ENCODE measurements around the gene GPR162.
A peak's percentile ranks its signal among the peaks of the same experiment; 100 is the strongest.

Gene GPR162

DNA sequence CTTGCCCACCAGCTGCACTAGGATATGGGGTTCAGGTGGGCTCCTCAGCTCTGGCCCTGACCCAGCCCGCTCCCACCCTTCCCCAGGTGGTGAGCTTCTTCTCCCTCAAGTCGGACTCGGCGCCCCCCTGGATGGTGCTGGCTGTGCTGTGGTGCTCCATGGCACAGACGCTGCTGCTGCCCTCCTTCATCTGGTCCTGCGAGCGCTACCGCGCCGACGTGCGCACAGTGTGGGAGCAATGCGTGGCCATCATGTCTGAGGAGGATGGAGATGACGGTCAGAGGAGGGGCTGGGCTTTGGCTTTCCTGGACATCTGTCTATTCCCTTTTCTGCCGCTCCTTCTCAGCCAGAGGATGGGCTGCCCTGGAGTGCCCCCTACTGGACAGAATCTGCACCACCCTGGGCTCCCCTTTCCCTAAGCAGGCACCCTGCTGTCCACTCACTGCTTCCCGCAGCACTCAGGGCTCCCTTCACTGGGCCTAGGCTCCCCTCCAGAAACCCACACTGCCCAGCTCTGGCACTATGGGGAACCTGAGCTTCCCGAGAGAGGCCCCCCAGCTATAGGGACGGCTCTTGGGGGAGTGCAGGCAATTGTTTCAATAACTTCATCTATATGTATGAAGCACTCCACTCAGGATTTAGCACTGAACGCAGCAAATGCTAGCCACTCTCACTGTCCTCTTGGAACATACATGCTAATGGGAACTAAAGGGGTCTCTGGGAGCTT lies 3.9 kb downstream of the GPR162 start:
- H3K4me1 ChIP-seq (ENCODE audit: control insufficient read depth, low read length): peaks cover 31% of the 10 kb centered on the region
- H3K27me3 ChIP-seq (ENCODE audit: control insufficient read depth, low read length): peaks cover 91% of the 10 kb centered on the region
- no peaks in the 10 kb centered on the region for H3F3A ChIP-seq (ENCODE audit: control insufficient read depth, insufficient read depth)
- no peaks in the 10 kb centered on the region for H3K9me2 ChIP-seq (replicated peaks; ENCODE audit: control insufficient read depth, low read length)
- H3K79me2 ChIP-seq (ENCODE audit: control insufficient read depth, low read length): no peaks in the 10 kb centered on the region
- no peaks in the 10 kb centered on the region for H4K20me1 ChIP-seq (ENCODE audit: control insufficient read depth, insufficient read depth, low read depth, low read length)
- no peak overlapping the region for H3K4me2 ChIP-seq (ENCODE audit: low read length)
- H3K9me3 ChIP-seq (ENCODE audit: control insufficient read depth, insufficient read depth, low read length): no peaks in the 10 kb centered on the region
- H3K4me3 ChIP-seq (ENCODE audit: low read length): no peak overlapping the region
- no peak; the same call in 1 of the 2 replicates for TF ChIP-seq EZH2phosphoT487 (IDR thresholded peaks at IDR 0.05; ENCODE audit: borderline replicate concordance, low read length)
- TF ChIP-seq, protein P1, sequence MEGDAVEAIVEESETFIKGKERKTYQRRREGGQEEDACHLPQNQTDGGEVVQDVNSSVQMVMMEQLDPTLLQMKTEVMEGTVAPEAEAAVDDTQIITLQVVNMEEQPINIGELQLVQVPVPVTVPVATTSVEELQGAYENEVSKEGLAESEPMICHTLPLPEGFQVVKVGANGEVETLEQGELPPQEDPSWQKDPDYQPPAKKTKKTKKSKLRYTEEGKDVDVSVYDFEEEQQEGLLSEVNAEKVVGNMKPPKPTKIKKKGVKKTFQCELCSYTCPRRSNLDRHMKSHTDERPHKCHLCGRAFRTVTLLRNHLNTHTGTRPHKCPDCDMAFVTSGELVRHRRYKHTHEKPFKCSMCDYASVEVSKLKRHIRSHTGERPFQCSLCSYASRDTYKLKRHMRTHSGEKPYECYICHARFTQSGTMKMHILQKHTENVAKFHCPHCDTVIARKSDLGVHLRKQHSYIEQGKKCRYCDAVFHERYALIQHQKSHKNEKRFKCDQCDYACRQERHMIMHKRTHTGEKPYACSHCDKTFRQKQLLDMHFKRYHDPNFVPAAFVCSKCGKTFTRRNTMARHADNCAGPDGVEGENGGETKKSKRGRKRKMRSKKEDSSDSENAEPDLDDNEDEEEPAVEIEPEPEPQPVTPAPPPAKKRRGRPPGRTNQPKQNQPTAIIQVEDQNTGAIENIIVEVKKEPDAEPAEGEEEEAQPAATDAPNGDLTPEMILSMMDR (IDR thresholded peaks at IDR 0.05; ENCODE audit: low read depth, low read length, poor library complexity, severe bottlenecking): peak; percentile 88
- H3K36me3 ChIP-seq (ENCODE audit: control insufficient read depth, low read length): no peaks in the 10 kb centered on the region
- no peak overlapping the region for H3K27ac ChIP-seq (ENCODE audit: low read depth, low read length)

DNA sequence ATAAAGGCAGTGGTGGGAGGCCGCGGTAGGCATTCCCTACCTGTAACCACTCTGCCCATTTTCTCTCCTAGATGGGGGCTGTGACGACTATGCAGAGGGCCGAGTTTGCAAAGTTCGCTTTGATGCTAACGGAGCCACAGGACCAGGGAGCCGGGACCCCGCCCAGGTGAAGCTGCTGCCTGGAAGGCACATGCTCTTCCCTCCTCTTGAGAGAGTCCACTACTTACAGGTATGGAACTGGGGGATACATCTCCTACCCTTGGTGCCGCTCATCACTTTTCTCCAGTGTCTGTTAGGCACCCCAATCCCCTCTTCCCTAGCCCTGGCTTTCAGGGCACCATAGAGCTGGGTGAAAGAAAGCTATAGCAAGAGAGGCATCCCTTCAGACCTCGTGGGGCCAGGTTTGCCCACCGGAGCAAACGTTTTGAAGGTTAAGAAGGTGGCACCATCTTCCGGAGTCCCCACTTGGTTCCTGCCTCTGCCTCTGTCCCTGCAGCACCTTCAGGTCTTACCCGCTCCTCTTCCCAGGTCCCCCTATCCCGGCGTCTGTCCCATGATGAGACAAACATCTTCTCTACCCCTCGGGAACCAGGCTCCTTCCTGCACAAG lies 4.6 kb downstream of the GPR162 start:
- no peaks in the 10 kb centered on the region for H3K9me3 ChIP-seq (ENCODE audit: control insufficient read depth, insufficient read depth, low read length)
- H4K20me1 ChIP-seq (ENCODE audit: control insufficient read depth, insufficient read depth, low read depth, low read length): no peaks in the 10 kb centered on the region
- no peaks in the 10 kb centered on the region for H3K36me3 ChIP-seq (ENCODE audit: control insufficient read depth, low read length)
- no peak overlapping the region for H3K4me2 ChIP-seq (ENCODE audit: low read length)
- H3K9me2 ChIP-seq (replicated peaks; ENCODE audit: control insufficient read depth, low read length): no peaks in the 10 kb centered on the region
- no peak overlapping the region for H3K4me3 ChIP-seq (ENCODE audit: low read length)
- H3K27ac ChIP-seq (ENCODE audit: low read depth, low read length): no peak overlapping the region
- peaks cover 27% of the 10 kb centered on the region for H3K4me1 ChIP-seq (ENCODE audit: control insufficient read depth, low read length)
- no peaks in the 10 kb centered on the region for H3K79me2 ChIP-seq (ENCODE audit: control insufficient read depth, low read length)
- H3F3A ChIP-seq (ENCODE audit: control insufficient read depth, insufficient read depth): no peaks in the 10 kb centered on the region
- no peak for TF ChIP-seq EZH2phosphoT487 (IDR thresholded peaks at IDR 0.05; ENCODE audit: borderline replicate concordance, low read length)
- H3K27me3 ChIP-seq (ENCODE audit: control insufficient read depth, low read length): peaks cover 91% of the 10 kb centered on the region

GRCh38 chr12:6826734-6827436 lies 5.3 kb downstream of the GPR162 start:
- H3K27me3 ChIP-seq (ENCODE audit: control insufficient read depth, low read length): peaks cover 95% of the 10 kb centered on the region
- H3K4me2 ChIP-seq (ENCODE audit: low read length): peak overlapping the region; percentile 42
- no peaks in the 10 kb centered on the region for H3K9me2 ChIP-seq (replicated peaks; ENCODE audit: control insufficient read depth, low read length)
- H3K4me1 ChIP-seq (ENCODE audit: control insufficient read depth, low read length): peaks cover 22% of the 10 kb centered on the region
- no peaks in the 10 kb centered on the region for H3K79me2 ChIP-seq (ENCODE audit: control insufficient read depth, low read length)
- TF ChIP-seq, protein P1 (IDR thresholded peaks at IDR 0.05; ENCODE audit: low read depth, low read length, poor library complexity, severe bottlenecking): no peak
- no peak for TF ChIP-seq EZH2phosphoT487 (IDR thresholded peaks at IDR 0.05; ENCODE audit: borderline replicate concordance, low read length)
- no peaks in the 10 kb centered on the region for H3K9me3 ChIP-seq (ENCODE audit: control insufficient read depth, insufficient read depth, low read length)
- H3K27ac ChIP-seq (ENCODE audit: low read depth, low read length): no peak overlapping the region
- no peaks in the 10 kb centered on the region for H3F3A ChIP-seq (ENCODE audit: control insufficient read depth, insufficient read depth)
- H4K20me1 ChIP-seq (ENCODE audit: control insufficient read depth, insufficient read depth, low read depth, low read length): no peaks in the 10 kb centered on the region
- H3K4me3 ChIP-seq (ENCODE audit: low read length): no peak overlapping the region
- no peaks in the 10 kb centered on the region for H3K36me3 ChIP-seq (ENCODE audit: control insufficient read depth, low read length)
